ENCODE data around the gene TBC1D17.

Gene TBC1D17

DNA sequence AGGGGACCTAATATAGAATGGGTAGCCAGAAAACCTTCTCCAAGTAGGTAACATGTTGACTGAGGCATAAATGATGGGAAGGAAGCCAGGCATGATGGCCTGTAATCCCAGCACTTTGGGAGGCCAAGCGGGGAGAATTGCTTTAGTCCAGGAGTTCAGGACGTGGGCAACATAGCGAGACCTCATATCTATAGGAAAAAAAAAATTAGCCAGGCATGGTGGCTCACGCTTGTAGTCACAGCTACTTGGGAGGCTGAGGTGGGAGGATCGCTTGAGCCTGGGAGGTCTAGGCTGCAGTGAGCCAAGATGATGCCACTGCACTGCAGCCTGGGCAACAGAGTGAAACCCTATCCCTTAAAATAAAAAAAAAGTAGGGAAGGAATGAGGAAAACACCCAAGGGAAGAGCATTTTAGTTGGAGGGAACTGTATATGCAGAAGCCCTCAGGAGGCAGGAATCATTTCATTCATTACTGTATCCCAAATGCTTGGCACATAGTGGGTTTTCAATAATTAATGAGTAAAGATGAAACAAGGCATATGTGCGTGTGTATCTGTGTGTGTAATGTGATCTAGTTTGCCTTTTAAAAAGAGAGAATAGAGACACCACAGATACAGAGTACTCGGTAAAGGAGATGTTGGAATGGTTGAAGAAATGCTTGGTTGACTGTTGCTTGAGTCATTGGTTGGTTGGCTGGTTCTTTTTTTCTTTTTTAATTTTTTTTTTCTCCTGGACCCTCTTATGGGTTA is 54.0 kb downstream of the TBC1D17 start:
- no peaks in the 10 kb centered on the region for H3K27me3 ChIP-seq (ENCODE audit: insufficient read depth, poor library complexity, severe bottlenecking)
- no peaks in the 10 kb centered on the region for H3K9me3 ChIP-seq (ENCODE audit: severe bottlenecking)
- H3K4me3 ChIP-seq (ENCODE audit: severe bottlenecking): no peak overlapping the region
- DNase-seq (ENCODE audit: low spot score): no peak
- H3K36me3 ChIP-seq (ENCODE audit: low read depth): peaks cover 25% of the 10 kb centered on the region
- no peak for TF ChIP-seq CTCF (IDR thresholded peaks at IDR 0.05; ENCODE audit: poor library complexity, severe bottlenecking)
- H3K4me1 ChIP-seq (ENCODE audit: insufficient read depth, poor library complexity, severe bottlenecking): peaks cover 11% of the 10 kb centered on the region
- no peak for ATAC-seq (ENCODE audit: low read depth)
- H3K27ac ChIP-seq (ENCODE audit: poor library complexity, severe bottlenecking): peak overlapping the region; percentile 78

GRCh38 chr19:49932041-49932451 is 54.5 kb downstream of the TBC1D17 start:
- Histone ChIP-seq H3K36me3 (ENCODE audit: low read depth) (peaks cover 20% of the 10 kb centered on the region), H3K4me3 (ENCODE audit: severe bottlenecking) (no peak overlapping the region), H3K9me3 (ENCODE audit: severe bottlenecking) (no peaks in the 10 kb centered on the region)

DNA sequence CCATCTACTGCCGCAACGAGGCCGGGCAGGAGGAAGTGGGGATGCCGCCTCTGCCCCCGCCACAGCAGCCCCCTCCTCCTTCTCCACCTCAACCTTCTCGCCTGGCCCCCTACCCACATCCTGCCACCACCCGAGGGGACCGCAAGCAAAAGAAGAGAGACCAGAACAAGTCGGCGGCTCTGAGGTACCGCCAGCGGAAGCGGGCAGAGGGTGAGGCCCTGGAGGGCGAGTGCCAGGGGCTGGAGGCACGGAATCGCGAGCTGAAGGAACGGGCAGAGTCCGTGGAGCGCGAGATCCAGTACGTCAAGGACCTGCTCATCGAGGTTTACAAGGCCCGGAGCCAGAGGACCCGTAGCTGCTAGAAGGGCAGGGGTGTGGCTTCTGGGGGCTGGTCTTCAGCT is 55.2 kb downstream of the TBC1D17 start:
- H3K4me3 ChIP-seq (ENCODE audit: severe bottlenecking): no peak overlapping the region
- H3K27ac ChIP-seq (ENCODE audit: poor library complexity, severe bottlenecking): peak overlapping the region; percentile 78
- H3K9me3 ChIP-seq (ENCODE audit: severe bottlenecking): no peaks in the 10 kb centered on the region
- TF ChIP-seq CTCF (IDR thresholded peaks at IDR 0.05; ENCODE audit: poor library complexity, severe bottlenecking): no peak
- ATAC-seq (ENCODE audit: low read depth) (no peak), DNase-seq (ENCODE audit: low spot score) (no peak)
- no peaks in the 10 kb centered on the region for H3K27me3 ChIP-seq (ENCODE audit: insufficient read depth, poor library complexity, severe bottlenecking)
- peaks cover 10% of the 10 kb centered on the region for H3K4me1 ChIP-seq (ENCODE audit: insufficient read depth, poor library complexity, severe bottlenecking)
- peaks cover 13% of the 10 kb centered on the region for H3K36me3 ChIP-seq (ENCODE audit: low read depth)

More at GRCh38 chr19:49932041-49932451, 54.5 kb downstream of the TBC1D17 start:
- ATAC-seq (ENCODE audit: low read depth) (peak; percentile 72), DNase-seq (ENCODE audit: low spot score) (no peak)
- Histone ChIP-seq H3K27me3 (ENCODE audit: insufficient read depth, poor library complexity, severe bottlenecking) (no peaks in the 10 kb centered on the region), H3K4me1 (ENCODE audit: insufficient read depth, poor library complexity, severe bottlenecking) (peaks cover 11% of the 10 kb centered on the region), H3K27ac (ENCODE audit: poor library complexity, severe bottlenecking) (peak overlapping the region; percentile 78)
- TF ChIP-seq CTCF (IDR thresholded peaks at IDR 0.05; ENCODE audit: poor library complexity, severe bottlenecking): no peak

DNA sequence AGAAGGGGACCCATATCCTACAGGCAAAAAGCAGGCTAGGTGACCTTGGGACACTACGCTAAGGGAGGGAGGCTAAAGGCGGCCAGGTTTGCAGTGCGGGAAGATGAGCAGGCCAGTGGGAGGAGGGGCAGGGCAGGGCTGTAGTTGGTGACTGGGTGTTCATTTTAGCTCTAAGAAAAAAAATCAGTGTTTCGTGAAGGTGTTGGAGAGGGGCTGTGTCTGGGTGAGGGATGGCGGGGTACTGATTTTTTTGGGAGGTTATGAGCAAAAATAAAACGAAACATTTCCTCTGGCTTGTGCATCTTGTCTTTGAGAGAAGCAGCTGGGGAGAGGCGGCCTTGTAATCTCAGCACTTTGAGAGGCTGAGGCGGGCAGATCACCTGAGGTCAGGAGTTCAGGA is 56.1 kb downstream of the TBC1D17 start:
- peaks cover 8% of the 10 kb centered on the region for H3K36me3 ChIP-seq (ENCODE audit: low read depth)
- H3K27ac ChIP-seq (ENCODE audit: poor library complexity, severe bottlenecking): no peak overlapping the region
- no peak for DNase-seq (ENCODE audit: low spot score)
- H3K4me1 ChIP-seq (ENCODE audit: insufficient read depth, poor library complexity, severe bottlenecking): peaks cover 5% of the 10 kb centered on the region
- no peak for TF ChIP-seq CTCF (IDR thresholded peaks at IDR 0.05; ENCODE audit: poor library complexity, severe bottlenecking)
- H3K27me3 ChIP-seq (ENCODE audit: insufficient read depth, poor library complexity, severe bottlenecking): no peaks in the 10 kb centered on the region
- ATAC-seq (ENCODE audit: low read depth): no peak
- no peaks in the 10 kb centered on the region for H3K9me3 ChIP-seq (ENCODE audit: severe bottlenecking)
- no peak overlapping the region for H3K4me3 ChIP-seq (ENCODE audit: severe bottlenecking)

- peaks cover 5% of the 10 kb centered on the region for H3K4me1 ChIP-seq (ENCODE audit: insufficient read depth, poor library complexity, severe bottlenecking)
- DNase-seq (ENCODE audit: low spot score): no peak
- H3K36me3 ChIP-seq (ENCODE audit: low read depth): no peaks in the 10 kb centered on the region; the same call in none of the 2 replicates
- H3K27ac ChIP-seq (ENCODE audit: poor library complexity, severe bottlenecking): no peak overlapping the region
- H3K4me3 ChIP-seq (ENCODE audit: severe bottlenecking): no peak overlapping the region
- TF ChIP-seq CTCF (IDR thresholded peaks at IDR 0.05; ENCODE audit: poor library complexity, severe bottlenecking): no peak
- ATAC-seq (ENCODE audit: low read depth): no peak
- no peaks in the 10 kb centered on the region for H3K9me3 ChIP-seq (ENCODE audit: severe bottlenecking)
- no peaks in the 10 kb centered on the region for H3K27me3 ChIP-seq (ENCODE audit: insufficient read depth, poor library complexity, severe bottlenecking)
These were observed 59.0 kb downstream of the TBC1D17 start for GRCh38 chr19:49936549-49936948.
